ENCODE data around the gene ZNF574.

DNA sequence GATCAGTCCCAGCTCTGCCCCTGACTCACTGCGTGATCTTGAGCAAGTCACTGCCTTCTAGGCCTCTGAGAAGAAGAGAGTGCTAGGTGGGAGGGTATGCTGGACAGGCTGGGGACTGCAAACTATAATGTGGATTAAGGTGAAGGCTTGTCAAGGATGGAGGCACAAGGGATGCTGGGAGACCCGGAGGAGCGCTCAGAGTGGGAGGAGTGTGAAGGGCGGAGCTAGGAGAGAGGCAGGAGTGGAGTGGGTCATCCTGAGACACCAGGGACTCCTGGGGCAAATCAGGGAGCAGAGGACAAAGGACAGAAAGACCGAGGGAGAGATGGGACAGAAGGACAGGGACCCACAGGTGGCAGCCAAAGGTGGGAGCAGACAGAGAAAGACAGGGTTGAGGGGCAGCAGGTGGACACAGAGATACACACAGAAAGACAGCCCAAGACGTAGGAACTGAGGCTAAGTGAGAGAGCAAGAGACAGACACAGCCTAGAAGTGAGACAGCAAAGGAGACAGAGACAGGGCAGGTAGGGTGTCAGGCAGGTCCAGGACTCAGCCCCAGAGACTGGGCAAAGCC, 8.6 kb upstream of the ZNF574 start:
- TF ChIP-seq, protein P1, sequence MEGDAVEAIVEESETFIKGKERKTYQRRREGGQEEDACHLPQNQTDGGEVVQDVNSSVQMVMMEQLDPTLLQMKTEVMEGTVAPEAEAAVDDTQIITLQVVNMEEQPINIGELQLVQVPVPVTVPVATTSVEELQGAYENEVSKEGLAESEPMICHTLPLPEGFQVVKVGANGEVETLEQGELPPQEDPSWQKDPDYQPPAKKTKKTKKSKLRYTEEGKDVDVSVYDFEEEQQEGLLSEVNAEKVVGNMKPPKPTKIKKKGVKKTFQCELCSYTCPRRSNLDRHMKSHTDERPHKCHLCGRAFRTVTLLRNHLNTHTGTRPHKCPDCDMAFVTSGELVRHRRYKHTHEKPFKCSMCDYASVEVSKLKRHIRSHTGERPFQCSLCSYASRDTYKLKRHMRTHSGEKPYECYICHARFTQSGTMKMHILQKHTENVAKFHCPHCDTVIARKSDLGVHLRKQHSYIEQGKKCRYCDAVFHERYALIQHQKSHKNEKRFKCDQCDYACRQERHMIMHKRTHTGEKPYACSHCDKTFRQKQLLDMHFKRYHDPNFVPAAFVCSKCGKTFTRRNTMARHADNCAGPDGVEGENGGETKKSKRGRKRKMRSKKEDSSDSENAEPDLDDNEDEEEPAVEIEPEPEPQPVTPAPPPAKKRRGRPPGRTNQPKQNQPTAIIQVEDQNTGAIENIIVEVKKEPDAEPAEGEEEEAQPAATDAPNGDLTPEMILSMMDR (IDR thresholded peaks at IDR 0.05; ENCODE audit: insufficient read depth, low read depth, low read length): no peak
- no peak for TF ChIP-seq EZH2 (IDR thresholded peaks at IDR 0.05; ENCODE audit: insufficient read depth, low read length)

All from astrocyte (in vitro differentiated cells and primary cell).